Astrocyte (in vitro differentiated cells and primary cell): Measurements from ENCODE around the gene LPCAT3. TPM values are rescaled to one million over a fixed set of nuclear protein-coding genes. Genes with fewer than 3 reads are reported as not detected.
A peak's percentile ranks its signal among the peaks of the same experiment; 100 is the strongest.

Source experiments
- DNase-seq: peaks from one replicate; pipeline ENCODE4 v3.0.0-alpha.2; 2010; ENCODE audit warnings: low read depth
- FAIRE-seq: peaks from 2 replicates; lab custom pipeline; 2011; peaks lifted over from hg19 to GRCh38; lab: Jason Lieb, UNC
- H2AFZ ChIP-seq: 2 replicates; pipeline ENCODE4 v1.6.0; 2012; ENCODE audit warnings: low read depth, low read length, inconsistent platforms
- H3K27ac ChIP-seq: 2 replicates; pipeline ENCODE4 v1.5.1; 2011; ENCODE audit warnings: low read depth, low read length, inconsistent platforms
- H3K27me3 ChIP-seq: 2 replicates; pipeline ENCODE4 v1.6.0; 2011; ENCODE audit warnings: low read length, inconsistent platforms; ENCODE audit not compliant: insufficient read depth
- H3K36me3 ChIP-seq: 2 replicates; pipeline ENCODE4 v1.5.1; 2011; ENCODE audit warnings: low read length, inconsistent platforms; ENCODE audit not compliant: insufficient read depth
- H3K4me1 ChIP-seq: 2 replicates; pipeline ENCODE4 v1.5.1; 2011; ENCODE audit warnings: low read length, inconsistent platforms; ENCODE audit not compliant: insufficient read depth
- H3K4me2 ChIP-seq: 2 replicates; pipeline ENCODE4 v1.6.0; 2012; ENCODE audit warnings: low read length, inconsistent platforms
- H3K4me3 ChIP-seq: 2 replicates; pipeline ENCODE4 v1.5.1; 2011; ENCODE audit warnings: low read depth, mild to moderate bottlenecking, low read length, inconsistent platforms; ENCODE audit not compliant: insufficient read depth
- H3K79me2 ChIP-seq: 2 replicates; pipeline ENCODE4 v1.6.0; 2012; ENCODE audit warnings: mild to moderate bottlenecking, low read length, inconsistent platforms; ENCODE audit not compliant: insufficient read depth
- H3K9ac ChIP-seq: 2 replicates; pipeline ENCODE4 v1.6.0; 2012; ENCODE audit warnings: mild to moderate bottlenecking, low read length, inconsistent platforms
- H3K9me3 ChIP-seq: 2 replicates; pipeline ENCODE4 v1.5.1; 2012; ENCODE audit warnings: low read depth, mild to moderate bottlenecking, low read length, inconsistent platforms; ENCODE audit not compliant: insufficient read depth
- H4K20me1 ChIP-seq: 2 replicates; pipeline ENCODE4 v1.6.0; 2012; ENCODE audit warnings: low read length, inconsistent platforms; ENCODE audit not compliant: insufficient read depth
- H3K27ac Mint-ChIP-seq: one replicate; pipeline ENCODE4 v1.8.0; 2021; ENCODE audit warnings: mild to moderate bottlenecking, mixed read lengths; ENCODE audit not compliant: unreplicated experiment
- H3K27me3 Mint-ChIP-seq: one replicate; pipeline ENCODE4 v1.8.0; 2021; ENCODE audit warnings: low read depth, mixed read lengths; ENCODE audit not compliant: unreplicated experiment
- H3K36me3 Mint-ChIP-seq: one replicate; pipeline ENCODE4 v1.8.0; 2021; ENCODE audit warnings: low read depth, mixed read lengths; ENCODE audit not compliant: unreplicated experiment
- H3K4me1 Mint-ChIP-seq: one replicate; pipeline ENCODE4 v1.8.0; 2021; ENCODE audit warnings: low read depth, mixed read lengths; ENCODE audit not compliant: unreplicated experiment
- H3K4me3 Mint-ChIP-seq: one replicate; pipeline ENCODE4 v1.8.0; 2021; ENCODE audit warnings: mild to moderate bottlenecking, moderate library complexity, mixed read lengths; ENCODE audit not compliant: unreplicated experiment
- H3K9me3 Mint-ChIP-seq: one replicate; pipeline ENCODE4 v1.8.0; 2021; ENCODE audit warnings: mild to moderate bottlenecking, mixed read lengths; ENCODE audit not compliant: unreplicated experiment
- CTCF ChIP-seq: IDR thresholded peaks from 2 replicates; pipeline ENCODE4 v1.5.1; 2011; ENCODE audit warnings: low read depth, mild to moderate bottlenecking, inconsistent platforms, low read length, moderate library complexity; ENCODE audit not compliant: insufficient read depth
- EZH2 ChIP-seq: IDR thresholded peaks from 2 replicates; pipeline ENCODE4 v1.6.1; 2012; ENCODE audit warnings: mild to moderate bottlenecking, low read length, inconsistent platforms; ENCODE audit not compliant: insufficient read depth
- total RNA-seq: library from RNA; stranded (reverse); gene quantifications from 2 replicates; pipeline ENCODE4 v1.2.1, GENCODE V29; 2021

The LPCAT3 gene
- total RNA-seq, 1 donor from 2014 or later: 26.2 TPM

GRCh38 chr12:7061138-7061537 is 42.9 kb upstream of the LPCAT3 start:
- no peak overlapping the region for H2AFZ ChIP-seq
- no peaks in the 10 kb centered on the region for H3K79me2 ChIP-seq
- H3K27ac ChIP-seq: no peak overlapping the region
- no peak overlapping the region for H3K9ac ChIP-seq
- H4K20me1 ChIP-seq: no peaks in the 10 kb centered on the region
- Mint-ChIP-seq H3K4me3 (no peak overlapping the region), H3K9me3 (no peaks in the 10 kb centered on the region), H3K4me1 (peaks cover 8% of the 10 kb centered on the region), H3K27ac (peak overlapping the region; percentile 30), H3K27me3 (peaks cover 32% of the 10 kb centered on the region), H3K36me3 (no peaks in the 10 kb centered on the region)
- FAIRE-seq: no peak
- H3K4me3 ChIP-seq: no peak overlapping the region
- no peak for TF ChIP-seq EZH2
- TF ChIP-seq CTCF: no peak
- DNase-seq: no peak
- H3K27me3 ChIP-seq: peaks cover 19% of the 10 kb centered on the region
- H3K4me2 ChIP-seq: no peak overlapping the region
- no peaks in the 10 kb centered on the region for H3K9me3 ChIP-seq
- H3K36me3 ChIP-seq: no peaks in the 10 kb centered on the region
- H3K4me1 ChIP-seq: peaks cover 5% of the 10 kb centered on the region

DNA sequence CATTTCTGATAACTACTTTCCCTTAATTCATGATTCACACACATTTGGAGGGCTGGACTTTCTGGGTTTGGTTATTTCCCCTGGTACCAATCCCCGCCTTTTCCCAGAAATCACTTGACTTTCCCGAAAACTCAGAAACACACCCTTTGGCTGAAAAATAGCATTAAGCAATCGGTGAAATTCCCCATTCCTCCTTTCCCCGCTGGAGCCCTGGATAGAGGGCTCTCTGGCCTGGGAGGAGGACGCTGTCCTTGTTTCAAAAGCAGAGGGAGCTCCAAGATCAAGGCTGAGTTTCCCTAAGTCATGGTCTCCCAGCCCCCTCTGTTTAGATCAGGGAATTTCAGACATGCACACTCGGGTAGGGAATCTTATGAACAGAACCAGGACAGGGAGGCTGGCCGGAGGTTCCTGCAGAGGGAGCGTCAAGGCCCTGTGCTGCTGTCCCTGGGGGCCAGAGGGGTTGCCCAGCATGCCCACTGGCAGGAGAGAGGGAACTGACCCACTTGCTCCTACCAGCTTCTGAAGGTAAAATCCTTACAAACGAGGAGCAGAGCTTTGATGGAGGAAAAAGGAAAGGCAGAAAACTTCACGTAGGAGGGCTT is 42.2 kb upstream of the LPCAT3 start, which contains the start of gene C1S:
C1S (plus strand) TSS at position 366 of the 602 bp plus-strand sequence. CDS start 1,195 bp downstream, outside the sequence.
- H3K9ac ChIP-seq: peak within 1 kb of the TSS; percentile 46
- H4K20me1 ChIP-seq: no peaks in the 10 kb centered on the region
- no peaks in the 10 kb centered on the region for H3K36me3 Mint-ChIP-seq
- H2AFZ ChIP-seq: no peak within 1 kb of the TSS
- H3K4me2 ChIP-seq: peak within 1 kb of the TSS; percentile 59
- no peaks in the 10 kb centered on the region for H3K79me2 ChIP-seq
- H3K36me3 ChIP-seq: no peaks in the 10 kb centered on the region
- H3K4me1 Mint-ChIP-seq: peaks cover 8% of the 10 kb centered on the region
- H3K4me1 ChIP-seq: peaks cover 5% of the 10 kb centered on the region
- peaks cover 34% of the 10 kb centered on the region for H3K27me3 Mint-ChIP-seq
- no peak within 1 kb of the TSS for H3K4me3 ChIP-seq
- H3K4me3 Mint-ChIP-seq: peak within 1 kb of the TSS; percentile 69
- no peaks in the 10 kb centered on the region for H3K9me3 Mint-ChIP-seq
- no peaks in the 10 kb centered on the region for H3K9me3 ChIP-seq
- H3K27ac ChIP-seq: no peak within 1 kb of the TSS
- peaks cover 17% of the 10 kb centered on the region for H3K27me3 ChIP-seq
- TF ChIP-seq CTCF (peak; percentile 48), EZH2 (no peak)
- peak within 1 kb of the TSS; percentile 86 for H3K27ac Mint-ChIP-seq
- FAIRE-seq (no peak), DNase-seq (peak; percentile 92)

DNA sequence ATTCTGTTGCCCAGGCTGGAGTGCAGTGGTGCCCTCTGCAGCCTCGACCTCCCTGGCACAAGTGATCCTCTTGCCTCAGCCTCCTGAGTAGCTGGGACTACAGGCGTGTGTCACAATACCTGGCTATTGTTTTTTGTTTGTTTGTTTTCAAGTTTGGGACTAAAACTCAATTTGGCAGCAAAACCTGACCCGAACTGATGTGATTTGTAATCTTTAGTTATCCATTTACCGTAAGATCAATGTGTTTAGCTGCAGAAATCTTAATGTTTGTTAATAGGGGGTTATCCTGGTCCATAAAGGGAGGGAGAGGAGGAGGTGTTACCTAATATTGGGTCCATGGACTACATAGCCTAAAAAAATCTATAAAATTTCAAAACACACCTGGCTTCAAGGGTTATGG is 41.5 kb upstream of the LPCAT3 start:
- H3K9ac ChIP-seq: no peak overlapping the region
- Mint-ChIP-seq H3K9me3 (no peaks in the 10 kb centered on the region), H3K27ac (no peak overlapping the region), H3K4me1 (peaks cover 8% of the 10 kb centered on the region), H3K4me3 (no peak overlapping the region), H3K27me3 (peaks cover 38% of the 10 kb centered on the region), H3K36me3 (no peaks in the 10 kb centered on the region)
- H3K4me1 ChIP-seq: peaks cover 5% of the 10 kb centered on the region
- H3K4me3 ChIP-seq: no peak overlapping the region
- H3K27ac ChIP-seq: no peak overlapping the region
- no peak overlapping the region for H2AFZ ChIP-seq
- TF ChIP-seq CTCF: no peak
- no peak for TF ChIP-seq EZH2
- H3K9me3 ChIP-seq: no peaks in the 10 kb centered on the region
- H3K79me2 ChIP-seq: no peaks in the 10 kb centered on the region
- H3K4me2 ChIP-seq: no peak overlapping the region
- DNase-seq: no peak
- no peaks in the 10 kb centered on the region for H4K20me1 ChIP-seq
- no peak for FAIRE-seq
- peaks cover 14% of the 10 kb centered on the region for H3K27me3 ChIP-seq
- H3K36me3 ChIP-seq: no peaks in the 10 kb centered on the region
